ENCODE measurements around the gene GPR146. TPM values are rescaled to one million over a fixed set of nuclear protein-coding genes. Genes with fewer than 3 reads are reported as not detected.
A peak's percentile ranks its signal among the peaks of the same experiment; 100 is the strongest.

Gene GPR146
- total RNA-seq, 1 donor: 33.9 TPM

DNA sequence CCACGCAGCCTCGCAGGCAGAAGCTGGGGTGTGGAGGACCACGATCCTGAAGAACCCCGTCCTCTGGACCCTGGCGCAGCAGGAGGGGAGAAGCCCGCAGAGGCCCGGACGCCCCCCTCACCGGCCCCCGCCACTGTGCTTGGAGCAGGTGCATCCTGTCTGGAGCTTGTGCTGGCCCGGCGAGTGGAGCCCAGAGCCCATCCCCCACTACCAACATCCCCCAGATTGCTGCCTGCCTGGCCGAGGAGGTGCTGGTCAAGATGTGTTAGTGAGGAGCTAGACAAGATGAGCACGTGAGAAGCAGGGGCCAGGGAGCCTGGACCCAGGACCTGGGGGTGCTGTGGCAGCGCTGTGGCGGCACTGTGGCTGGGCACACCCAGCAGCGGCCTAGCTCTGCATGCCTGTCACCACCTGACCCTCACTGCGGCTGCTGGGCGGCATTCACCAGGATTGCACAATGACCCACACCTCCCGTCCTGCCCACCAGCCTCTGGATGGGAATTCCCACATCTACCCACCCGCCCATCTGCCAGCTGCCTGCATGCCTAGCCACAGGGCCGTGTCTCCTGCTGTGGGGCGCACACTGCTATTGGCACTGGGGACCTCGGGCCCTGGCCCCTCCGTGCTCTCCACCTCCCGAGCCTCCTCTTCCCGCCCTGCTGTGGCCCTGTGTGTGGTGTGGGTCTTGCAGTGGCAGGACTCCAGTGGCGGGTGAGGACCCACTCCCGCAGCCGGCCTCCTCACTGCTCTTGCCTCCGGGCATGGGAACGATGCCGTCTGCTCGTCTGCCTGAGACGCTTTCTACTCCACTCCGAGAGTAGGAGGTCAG lies 11.8 kb downstream of the GPR146 start:
- peak in 2 of 3 donors; percentile 68 to 70 for DNase-seq (ENCODE audit: low read depth in 2 of 3, low spot score in 2 of 3)

DNA sequence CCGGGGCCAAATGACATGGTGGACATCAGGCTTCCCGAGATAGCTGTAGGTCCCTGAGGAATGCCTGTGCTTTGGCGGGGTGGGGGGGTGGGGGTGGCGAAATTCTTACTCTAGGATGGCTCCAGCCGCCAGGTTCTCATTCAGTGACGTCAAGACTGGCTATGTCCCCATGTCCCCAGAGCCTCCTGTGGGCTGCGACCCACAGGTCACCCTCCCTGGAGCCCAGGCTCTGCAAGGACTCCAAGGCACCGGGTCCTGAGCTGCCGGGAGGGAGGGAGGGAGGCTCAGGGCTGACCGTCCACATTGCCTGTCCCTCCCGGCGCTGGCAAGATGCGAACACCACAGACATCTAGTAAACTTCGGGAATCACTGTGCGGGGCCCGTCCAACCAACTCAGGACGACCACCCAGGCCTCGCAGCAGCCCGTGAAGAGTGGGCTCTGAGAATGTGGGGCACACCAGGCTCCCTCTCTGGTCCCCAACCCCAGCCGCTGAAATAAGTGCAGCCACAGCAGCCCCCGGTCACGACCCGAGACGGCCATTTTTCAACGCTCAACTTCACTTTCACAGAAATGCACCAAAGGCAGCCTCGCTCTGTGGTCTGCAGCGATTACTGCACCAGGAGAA lies 12.6 kb downstream of the GPR146 start:
- DNase-seq (ENCODE audit: low read depth in 2 of 3, low spot score in 2 of 3): no peak

DNA sequence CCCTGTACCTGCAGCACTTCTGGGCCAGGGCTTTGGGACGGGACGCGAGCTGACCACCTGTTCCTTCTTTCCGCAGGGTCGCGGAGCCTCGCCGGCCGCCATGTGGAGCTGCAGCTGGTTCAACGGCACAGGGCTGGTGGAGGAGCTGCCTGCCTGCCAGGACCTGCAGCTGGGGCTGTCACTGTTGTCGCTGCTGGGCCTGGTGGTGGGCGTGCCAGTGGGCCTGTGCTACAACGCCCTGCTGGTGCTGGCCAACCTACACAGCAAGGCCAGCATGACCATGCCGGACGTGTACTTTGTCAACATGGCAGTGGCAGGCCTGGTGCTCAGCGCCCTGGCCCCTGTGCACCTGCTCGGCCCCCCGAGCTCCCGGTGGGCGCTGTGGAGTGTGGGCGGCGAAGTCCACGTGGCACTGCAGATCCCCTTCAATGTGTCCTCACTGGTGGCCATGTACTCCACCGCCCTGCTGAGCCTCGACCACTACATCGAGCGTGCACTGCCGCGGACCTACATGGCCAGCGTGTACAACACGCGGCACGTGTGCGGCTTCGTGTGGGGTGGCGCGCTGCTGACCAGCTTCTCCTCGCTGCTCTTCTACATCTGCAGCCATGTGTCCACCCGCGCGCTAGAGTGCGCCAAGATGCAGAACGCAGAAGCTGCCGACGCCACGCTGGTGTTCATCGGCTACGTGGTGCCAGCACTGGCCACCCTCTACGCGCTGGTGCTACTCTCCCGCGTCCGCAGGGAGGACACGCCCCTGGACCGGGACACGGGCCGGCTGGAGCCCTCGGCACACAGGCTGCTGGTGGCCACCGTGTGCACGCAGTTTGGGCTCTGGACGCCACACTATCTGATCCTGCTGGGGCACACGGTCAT lies 13.3 kb downstream of the GPR146 start:
- no peak for DNase-seq (ENCODE audit: low read depth in 2 of 3, low spot score in 2 of 3)

DNA sequence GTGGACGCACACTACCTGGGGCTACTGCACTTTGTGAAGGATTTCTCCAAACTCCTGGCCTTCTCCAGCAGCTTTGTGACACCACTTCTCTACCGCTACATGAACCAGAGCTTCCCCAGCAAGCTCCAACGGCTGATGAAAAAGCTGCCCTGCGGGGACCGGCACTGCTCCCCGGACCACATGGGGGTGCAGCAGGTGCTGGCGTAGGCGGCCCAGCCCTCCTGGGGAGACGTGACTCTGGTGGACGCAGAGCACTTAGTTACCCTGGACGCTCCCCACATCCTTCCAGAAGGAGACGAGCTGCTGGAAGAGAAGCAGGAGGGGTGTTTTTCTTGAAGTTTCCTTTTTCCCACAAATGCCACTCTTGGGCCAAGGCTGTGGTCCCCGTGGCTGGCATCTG lies 14.0 kb downstream of the GPR146 start:
- DNase-seq (ENCODE audit: low read depth in 2 of 3, low spot score in 2 of 3): no peak

DNA sequence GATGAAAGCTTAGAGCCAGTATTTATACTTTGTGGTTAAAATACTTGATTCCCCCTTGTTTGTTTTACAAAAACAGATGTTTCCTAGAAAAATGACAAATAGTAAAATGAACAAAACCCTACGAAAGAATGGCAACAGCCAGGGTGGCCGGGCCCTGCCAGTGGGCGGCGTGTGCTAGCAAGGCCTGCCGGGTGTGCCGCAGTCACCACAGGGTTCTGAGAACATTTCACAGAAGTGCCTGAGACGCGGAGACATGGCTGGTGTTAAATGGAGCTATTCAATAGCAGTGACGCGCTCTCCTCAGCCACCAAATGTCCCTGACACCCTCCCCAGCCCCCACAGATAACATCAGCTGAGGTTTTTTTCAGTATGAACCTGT lies 14.5 kb downstream of the GPR146 start:
- DNase-seq (ENCODE audit: low read depth in 2 of 3, low spot score in 2 of 3): peak in 1 of 3 donors; percentile 42

DNA sequence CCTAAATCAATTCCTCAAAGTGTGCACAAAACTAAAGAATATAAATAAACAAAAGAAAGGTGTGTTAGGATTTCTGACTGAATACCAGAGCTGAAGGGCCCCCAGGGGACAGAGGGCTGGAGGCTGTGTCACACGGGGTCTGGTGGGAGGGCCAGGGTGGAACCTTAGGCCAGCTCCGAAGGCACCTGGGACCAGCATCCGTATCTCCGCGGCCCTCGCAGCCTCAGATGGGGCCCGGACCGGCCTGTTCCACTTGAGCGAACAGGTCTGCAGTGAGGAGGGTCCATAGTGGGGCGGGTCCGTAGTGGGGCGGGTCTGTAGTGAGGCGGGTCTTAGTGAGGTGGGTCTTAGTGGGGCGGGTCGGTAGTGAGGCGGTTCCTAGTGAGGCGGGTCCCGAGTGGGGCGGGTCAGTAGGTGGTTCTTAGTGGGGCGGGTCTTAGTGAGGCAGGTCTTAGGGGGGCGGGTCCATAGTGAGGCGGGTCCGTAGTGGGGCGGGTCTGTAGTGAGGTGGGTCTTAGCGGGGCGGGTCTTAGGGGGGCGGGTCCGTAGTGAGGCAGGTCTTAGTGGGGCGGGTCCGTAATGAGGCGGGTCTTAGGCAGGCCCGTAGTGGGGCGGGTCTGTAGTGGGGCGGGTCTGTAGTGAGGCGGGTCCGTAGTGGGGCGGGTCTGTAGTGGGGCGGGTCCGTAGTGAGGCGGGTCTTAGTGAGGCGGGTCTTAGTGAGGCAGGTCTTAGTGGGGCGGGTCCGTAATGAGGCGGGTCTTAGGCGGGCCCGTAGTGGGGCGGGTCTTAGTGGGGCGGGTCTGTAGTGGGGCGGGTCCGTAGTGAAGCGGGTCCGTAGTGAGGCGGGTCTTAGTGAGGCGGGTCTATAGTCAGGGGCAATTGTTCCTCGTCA lies 15.1 kb downstream of the GPR146 start:
- peak in 2 of 3 donors; percentile 56 to 67 for DNase-seq (ENCODE audit: low read depth in 2 of 3, low spot score in 2 of 3)

DNA sequence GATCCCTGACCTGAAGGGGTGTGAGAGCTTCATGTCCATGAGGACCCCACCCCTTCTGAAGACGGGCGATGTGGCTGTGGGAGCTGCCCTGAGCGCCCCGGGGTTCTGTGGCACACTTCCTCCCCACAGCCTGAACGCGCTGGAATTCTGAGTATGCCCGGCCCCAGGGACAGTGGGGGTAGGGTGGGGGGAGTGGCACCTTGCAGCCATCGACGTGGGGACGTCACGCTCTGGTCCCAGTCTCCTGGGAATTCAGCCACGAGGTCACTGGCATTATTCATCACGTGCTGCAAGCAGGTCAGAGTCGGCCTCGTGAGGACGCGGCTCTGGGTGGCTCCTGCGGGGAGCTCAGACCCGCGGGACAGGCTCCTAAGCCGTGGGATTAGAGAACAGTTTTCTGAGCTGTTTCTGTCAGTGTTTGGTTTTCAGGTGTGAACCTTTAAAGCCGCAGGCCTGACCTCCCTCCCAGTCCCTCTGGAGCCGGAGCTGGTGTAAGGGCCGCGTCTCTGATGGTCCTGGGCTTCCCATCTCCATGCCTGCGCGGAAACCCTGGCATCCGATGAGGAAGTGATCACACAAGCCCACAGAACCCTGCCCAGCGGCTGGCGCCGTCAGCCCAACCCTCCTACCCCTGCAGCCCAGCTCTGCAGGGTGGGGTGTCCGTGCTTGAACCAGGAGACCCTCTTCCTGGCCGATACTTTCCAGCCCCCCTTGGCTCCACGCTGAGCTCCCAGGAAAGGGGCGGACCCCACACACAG lies 16.1 kb downstream of the GPR146 start:
- peak in 1 of 3 donors; percentile 37 for DNase-seq (ENCODE audit: low read depth in 2 of 3, low spot score in 2 of 3)

DNA sequence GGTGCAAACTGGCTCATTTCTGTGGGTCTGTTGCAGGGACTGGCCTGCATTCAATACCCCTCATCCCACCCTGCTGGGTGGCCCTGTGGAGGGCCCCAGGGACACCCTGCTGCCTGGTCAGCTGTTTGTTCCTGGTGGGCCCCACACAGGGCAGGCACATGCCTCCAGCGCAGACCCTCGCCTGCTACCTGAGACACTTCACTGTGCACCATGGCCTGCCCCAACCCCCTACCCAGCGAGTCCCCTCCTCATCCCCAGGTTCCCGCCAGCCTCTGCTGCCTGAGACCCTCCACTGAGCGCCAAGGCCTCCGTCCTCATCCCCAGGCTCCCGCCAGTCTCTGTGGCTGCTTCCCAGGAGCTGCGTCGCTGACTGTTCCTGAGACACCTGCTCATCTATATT lies 16.8 kb downstream of the GPR146 start:
- no peak for DNase-seq (ENCODE audit: low read depth in 2 of 3, low spot score in 2 of 3)

DNA sequence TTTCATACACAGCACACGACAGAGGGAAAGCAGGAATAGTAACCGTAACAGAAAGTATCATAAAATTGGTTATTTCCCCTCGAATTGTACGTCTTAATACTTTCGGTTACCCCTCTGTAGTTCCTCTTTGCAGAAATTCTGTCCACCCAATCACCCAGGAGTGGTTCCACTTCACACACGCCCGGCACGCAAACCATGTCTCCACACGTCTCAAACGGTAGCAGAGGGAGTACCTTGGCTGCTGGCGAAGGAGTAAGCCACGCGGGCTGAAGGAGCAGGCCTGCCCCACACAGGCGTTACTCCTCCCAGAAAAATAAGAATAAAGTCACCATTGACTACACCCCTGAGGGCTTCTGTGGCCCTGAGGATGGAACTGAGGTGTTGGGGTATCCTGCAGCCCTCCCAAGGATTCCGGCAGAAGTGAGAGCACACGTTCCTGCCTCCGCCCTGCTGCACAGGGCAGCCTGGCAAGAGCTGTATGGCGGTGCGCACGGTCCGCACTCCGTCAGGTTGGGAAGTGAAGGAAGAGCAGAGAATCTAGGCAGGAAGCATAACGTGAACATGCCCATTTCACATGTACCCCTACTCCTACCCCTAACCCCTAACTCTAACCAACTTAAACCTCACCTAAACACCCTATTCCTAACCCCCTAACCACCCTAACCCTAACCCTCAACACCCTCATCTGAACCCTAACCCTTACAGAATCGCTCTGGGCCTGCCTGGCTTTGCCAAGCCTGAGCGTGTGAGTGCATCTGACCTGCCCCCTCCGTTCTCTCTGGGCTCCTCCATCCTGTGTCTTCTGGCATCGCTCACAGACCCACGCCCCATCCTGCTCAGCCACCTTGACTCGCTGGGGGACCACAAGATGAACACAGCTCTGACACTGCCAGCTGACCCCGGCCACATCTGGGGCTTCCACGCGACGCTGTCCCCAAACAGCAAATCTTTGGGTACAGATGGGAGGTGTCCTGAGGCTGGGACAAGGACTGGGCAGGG lies 18.2 kb downstream of the GPR146 start:
- DNase-seq (ENCODE audit: low read depth in 2 of 3, low spot score in 2 of 3): peak in 2 of 3 donors; percentile 56 to 76

DNA sequence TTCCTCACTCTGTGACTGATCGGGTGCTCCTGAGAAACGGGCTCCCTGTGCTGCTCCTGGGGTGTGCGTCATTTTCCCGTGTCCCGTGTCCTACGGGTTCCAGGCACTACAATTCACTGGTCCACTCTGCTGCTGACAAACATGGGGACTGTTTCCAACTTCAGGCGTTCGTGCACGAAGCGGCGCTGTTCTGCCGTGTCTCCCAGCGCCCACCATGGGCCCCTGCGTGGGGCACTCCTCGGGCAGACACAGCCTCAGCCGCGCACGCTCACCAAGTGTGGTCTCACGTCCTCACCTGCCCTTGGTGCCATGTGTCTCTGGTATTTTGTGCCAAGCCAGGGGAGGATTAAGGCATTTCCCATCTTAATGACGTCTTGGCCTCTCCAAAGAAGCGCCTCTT lies 19.0 kb downstream of the GPR146 start:
- no peak for DNase-seq (ENCODE audit: low read depth in 2 of 3, low spot score in 2 of 3)

DNA sequence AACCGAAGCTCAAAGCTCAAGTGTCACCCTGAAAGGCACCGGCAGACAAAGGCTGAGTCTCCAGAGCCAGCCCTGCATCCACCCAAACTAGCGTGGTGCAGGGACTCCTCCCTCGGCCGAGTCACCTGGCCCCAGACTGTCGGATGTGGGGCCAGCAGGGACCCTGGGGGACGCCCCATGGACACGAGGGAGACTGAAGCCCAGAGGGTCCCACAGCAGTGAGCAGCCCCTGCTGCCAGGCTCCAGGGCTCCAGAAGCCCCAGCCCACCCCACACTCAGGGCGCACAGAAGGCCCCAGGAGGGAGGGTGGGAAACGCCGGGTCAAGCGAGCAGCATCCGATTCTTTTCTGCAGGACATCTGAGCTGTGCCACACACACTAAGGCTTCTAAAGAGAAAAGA lies 20.2 kb downstream of the GPR146 start:
- no peak for DNase-seq (ENCODE audit: low read depth in 2 of 3, low spot score in 2 of 3)

DNA sequence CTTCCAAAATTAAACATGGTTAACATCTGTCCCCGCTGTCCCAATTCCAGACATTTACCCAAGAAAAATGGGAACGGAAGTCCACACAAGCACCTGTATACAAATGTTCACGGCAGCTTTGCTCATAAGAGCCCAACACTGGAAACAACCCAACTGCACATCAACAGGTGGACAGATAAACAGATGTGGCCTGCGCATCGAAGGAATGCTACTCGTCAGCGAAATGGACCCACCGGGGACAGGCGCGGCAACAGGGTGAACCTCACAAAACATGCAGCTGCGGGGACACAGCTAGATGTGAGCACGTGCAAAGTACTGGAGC lies 20.9 kb downstream of the GPR146 start:
- no peak for DNase-seq (ENCODE audit: low read depth in 2 of 3, low spot score in 2 of 3)

DNA sequence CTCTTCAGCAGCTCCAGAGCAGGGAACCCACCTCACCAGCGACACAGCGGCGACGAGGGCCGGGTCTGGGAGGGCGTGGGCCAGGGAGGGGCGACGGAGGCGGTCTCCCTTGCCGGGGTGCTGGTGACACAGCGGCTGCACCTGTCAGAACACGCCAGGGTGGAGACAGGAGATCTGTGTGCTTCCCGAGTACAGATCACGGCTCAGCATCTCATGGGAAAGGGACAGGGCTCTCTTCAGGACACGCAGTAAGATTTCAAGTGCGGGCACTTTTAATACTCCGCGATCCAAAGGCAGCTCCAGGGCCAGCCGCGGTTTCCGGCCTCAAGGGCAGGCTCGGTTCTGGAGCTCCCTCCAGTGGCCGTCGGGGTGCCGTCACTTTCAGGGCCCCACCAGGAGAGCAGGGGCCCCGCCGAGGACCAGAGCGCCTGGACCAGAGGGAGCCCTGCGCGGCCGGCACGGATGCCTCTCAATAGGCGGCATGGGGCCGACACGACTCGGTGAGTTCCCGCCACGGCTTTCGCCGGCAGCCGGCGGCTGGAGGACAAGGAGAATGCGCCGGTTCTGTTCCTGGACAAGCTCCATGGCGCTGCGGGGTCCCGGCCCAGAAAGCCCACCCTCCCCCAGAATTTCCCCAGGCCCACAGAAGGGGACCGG lies 21.4 kb downstream of the GPR146 start:
- peak; percentile 65 to 82 (median 76) for DNase-seq (ENCODE audit: low read depth in 2 of 3, low spot score in 2 of 3)

DNA sequence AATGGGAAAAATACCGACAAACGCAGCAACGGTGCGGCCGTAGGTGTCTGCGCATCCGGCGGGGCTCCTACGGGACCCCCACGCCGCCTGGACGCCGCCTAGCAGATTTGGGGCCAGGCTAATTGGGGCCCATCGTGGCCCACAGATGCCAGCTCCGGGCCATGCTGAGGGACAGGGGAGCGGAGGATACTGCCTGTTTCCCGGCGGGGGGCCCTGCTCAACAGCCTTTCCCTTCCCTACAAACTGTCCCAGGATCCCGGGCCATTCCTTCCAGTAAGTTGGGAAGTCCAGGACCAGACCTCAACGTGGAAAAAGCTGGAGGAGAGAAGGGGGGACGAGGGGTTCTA lies 21.9 kb downstream of the GPR146 start:
- DNase-seq (ENCODE audit: low read depth in 2 of 3, low spot score in 2 of 3): no peak

DNA sequence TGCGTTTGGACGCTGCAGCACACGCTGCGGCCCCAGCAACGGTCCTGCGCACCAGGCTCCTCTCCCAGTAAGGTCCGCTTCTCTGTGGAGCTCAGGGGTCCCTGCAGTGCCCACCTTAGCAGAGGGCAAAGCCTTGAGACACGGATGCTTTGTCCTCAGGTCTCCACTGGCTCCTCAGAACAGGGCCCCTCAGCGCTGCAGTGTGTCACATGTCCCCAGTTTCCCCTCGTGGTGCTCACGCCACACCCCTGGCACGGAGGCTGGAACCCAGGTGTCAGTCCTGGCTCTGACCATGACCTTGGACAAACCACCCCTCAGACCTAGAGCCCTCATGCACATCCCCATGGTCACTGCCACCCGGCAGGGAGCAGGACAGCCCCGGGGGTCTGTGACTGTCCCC lies 23.7 kb downstream of the GPR146 start:
- DNase-seq (ENCODE audit: low read depth in 2 of 3, low spot score in 2 of 3): no peak

DNA sequence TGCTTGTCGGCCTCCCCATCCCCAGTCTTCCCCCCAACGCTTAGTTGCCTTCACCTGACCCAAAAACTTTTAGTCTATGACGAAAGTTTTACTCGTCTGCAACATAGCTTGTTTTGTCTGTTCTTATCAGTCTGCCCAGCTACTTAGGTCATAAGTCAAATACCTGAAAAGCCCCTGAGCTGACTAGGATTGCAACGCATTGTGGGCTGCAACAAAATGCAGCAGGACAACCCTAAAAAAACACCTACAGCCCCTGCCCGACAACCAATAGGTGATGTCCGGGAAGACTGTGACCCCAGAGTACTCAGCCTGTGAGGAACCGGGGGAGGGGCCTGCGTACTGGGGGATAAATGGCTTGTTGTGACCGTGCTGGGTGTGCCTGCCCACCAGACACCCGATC lies 24.3 kb downstream of the GPR146 start:
- DNase-seq (ENCODE audit: low read depth in 2 of 3, low spot score in 2 of 3): no peak

DNA sequence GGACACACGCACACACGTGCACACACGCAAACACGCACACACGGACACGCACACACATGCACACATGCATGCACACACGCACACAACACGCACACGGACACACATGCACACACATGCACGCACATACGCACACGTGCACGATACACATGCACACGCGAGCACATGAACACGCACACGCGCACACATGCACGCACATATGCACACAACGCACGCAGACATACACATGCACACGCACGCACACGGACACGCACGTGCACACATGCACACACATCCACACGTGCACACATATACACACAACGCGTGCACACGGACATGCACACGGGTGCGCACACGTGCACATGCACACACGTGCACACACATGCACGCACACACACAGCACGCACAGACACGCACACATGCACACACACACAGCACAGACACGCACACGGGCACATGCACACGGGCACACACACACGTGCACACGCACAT lies 26.2 kb downstream of the GPR146 start:
- no peak for DNase-seq (ENCODE audit: low read depth in 2 of 3, low spot score in 2 of 3)

DNA sequence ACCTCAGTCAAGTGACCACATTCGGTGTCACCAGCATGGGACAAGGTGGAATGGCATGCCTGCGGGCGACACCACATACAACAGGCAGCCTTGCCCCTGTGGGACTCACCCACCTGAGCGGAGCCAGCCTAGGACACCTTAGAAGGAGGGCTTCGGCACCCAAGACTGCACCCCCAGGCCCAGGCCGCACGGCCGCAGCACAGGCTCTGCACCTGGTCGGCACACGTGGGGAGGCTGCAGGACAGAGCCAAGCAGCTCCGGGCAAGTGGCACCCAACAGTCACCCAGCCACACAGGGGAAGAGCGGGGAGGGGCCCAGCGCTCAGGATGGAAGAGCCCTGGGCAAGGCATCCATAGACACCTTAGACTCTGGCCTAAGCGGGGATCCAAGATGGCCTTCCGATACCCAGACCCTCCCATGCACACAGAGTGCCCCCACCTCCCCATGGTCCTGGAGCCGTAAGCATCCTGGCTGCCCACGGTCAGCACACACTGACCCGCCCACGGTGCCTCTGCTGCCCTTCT lies 27.4 kb downstream of the GPR146 start:
- no peak for DNase-seq (ENCODE audit: low read depth in 2 of 3, low spot score in 2 of 3)

All from hematopoietic multipotent progenitor cell (in vitro differentiated cells).